ENCODE results near the gene FARP1.

GRCh38 chr13:98439126-98439828, 296.4 kb downstream of the FARP1 start:
- TF ChIP-seq SKIL (IDR thresholded peaks at IDR 0.05; ENCODE audit: low read depth, poor library complexity, severe bottlenecking) (no peak), EZH2 (IDR thresholded peaks at IDR 0.05; ENCODE audit: borderline replicate concordance, control insufficient read depth, low read depth, low read length) (no peak), PAX8 (IDR thresholded peaks at IDR 0.05) (no peak), MAX (IDR thresholded peaks at IDR 0.05; ENCODE audit: low read depth, low read length) (no peak)
